ENCODE results near the gene TNFRSF6B.

Gene TNFRSF6B

DNA sequence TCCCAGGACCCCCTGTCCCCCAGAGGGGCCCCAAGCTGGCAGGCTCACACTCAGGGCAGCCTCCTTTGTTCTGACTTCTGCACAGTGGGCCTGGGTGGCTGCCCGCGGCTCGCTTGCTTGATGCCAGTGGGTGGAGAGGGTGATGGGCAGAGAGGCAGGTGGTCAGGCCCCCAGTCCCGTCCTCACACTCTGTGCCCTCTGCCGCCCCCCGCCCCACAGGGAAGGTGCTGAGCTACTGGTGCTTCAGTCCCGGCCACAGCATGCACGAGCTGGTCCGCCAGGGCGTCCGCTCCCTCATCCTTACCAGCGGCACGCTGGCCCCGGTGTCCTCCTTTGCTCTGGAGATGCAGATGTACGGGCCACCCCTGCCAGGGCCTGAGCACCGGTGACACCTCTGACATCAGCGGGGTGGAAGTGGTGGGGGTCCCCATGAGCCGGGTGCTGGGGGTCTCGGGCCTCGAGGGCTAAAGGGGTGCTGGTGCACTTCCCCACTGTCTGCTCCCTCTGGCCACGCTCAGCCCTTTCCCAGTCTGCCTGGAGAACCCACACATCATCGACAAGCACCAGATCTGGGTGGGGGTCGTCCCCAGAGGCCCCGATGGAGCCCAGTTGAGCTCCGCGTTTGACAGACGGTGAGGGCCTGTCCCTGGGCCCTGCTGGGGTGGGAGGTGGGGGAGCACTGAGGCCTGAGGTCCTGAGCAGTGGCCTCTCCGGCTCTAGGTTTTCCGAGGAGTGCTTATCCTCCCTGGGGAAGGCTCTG, 8.9 kb upstream of the TNFRSF6B start:
- H3K4me3 ChIP-seq (ENCODE audit: low read depth in 1 of 2, low read length in 2 of 2) = no peak overlapping the region
- no peaks in the 10 kb centered on the region for H3K36me3 ChIP-seq (ENCODE audit: control insufficient read depth in 1 of 2, insufficient read depth in 2 of 2, low read length in 2 of 2)
- H3K27ac ChIP-seq (ENCODE audit: low read length) = peak overlapping the region; percentile 45
- no peaks in the 10 kb centered on the region for H3K27me3 ChIP-seq (ENCODE audit: low read depth, low read length)
- H3K9me3 ChIP-seq (ENCODE audit: control insufficient read depth in 1 of 2, low read length in 2 of 2) = no peaks in the 10 kb centered on the region
- H3K4me1 ChIP-seq (ENCODE audit: control insufficient read depth in 1 of 2, insufficient read depth in 2 of 2, low read length in 2 of 2) = peaks cover 0 to 24% of the 10 kb centered on the region in 2 donors

DNA sequence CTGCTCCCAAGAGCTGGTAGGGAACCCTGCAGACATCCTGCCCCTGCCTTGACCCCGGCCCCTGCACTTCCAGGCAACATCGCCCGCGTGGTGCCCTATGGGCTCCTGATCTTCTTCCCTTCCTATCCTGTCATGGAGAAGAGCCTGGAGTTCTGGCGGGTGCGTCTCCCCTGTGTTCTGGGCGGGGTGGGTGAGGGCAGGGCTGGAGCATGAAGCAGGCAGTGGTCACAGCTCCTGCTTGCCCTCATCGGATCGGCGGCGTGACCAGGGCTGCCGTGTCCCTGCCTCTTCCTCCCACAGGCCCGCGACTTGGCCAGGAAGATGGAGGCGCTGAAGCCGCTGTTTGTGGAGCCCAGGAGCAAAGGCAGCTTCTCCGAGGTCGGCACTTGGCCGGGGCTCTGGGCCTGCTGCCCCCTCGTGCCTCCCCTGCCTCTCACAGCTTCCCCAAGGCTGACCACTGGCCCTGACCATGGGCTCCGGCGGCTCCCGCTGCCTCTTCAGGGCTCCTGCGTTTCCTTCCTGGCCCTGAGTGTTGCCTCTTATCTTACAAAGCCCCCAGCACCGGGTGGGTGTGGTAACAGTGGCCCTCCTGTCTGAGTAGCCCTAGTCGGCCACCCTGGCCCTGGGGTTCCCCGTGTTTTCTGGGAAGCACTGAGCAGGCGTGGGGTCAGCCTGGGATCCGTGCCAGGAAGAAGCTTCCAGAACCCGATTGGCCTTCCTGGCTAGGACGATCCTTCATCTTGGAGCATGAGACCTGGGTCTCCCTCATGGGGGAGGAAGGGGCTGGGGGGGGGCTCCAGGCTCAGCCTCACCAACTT, 8.0 kb upstream of the TNFRSF6B start:
- H3K27me3 ChIP-seq (ENCODE audit: low read depth, low read length) = no peaks in the 10 kb centered on the region
- peaks cover 0 to 18% of the 10 kb centered on the region in 2 donors for H3K4me1 ChIP-seq (ENCODE audit: control insufficient read depth in 1 of 2, insufficient read depth in 2 of 2, low read length in 2 of 2)
- H3K4me3 ChIP-seq (ENCODE audit: low read depth in 1 of 2, low read length in 2 of 2) = no peak overlapping the region
- H3K36me3 ChIP-seq (ENCODE audit: control insufficient read depth in 1 of 2, insufficient read depth in 2 of 2, low read length in 2 of 2) = no peaks in the 10 kb centered on the region
- no peak overlapping the region for H3K27ac ChIP-seq (ENCODE audit: low read length)
- H3K9me3 ChIP-seq (ENCODE audit: control insufficient read depth in 1 of 2, low read length in 2 of 2) = no peaks in the 10 kb centered on the region

DNA sequence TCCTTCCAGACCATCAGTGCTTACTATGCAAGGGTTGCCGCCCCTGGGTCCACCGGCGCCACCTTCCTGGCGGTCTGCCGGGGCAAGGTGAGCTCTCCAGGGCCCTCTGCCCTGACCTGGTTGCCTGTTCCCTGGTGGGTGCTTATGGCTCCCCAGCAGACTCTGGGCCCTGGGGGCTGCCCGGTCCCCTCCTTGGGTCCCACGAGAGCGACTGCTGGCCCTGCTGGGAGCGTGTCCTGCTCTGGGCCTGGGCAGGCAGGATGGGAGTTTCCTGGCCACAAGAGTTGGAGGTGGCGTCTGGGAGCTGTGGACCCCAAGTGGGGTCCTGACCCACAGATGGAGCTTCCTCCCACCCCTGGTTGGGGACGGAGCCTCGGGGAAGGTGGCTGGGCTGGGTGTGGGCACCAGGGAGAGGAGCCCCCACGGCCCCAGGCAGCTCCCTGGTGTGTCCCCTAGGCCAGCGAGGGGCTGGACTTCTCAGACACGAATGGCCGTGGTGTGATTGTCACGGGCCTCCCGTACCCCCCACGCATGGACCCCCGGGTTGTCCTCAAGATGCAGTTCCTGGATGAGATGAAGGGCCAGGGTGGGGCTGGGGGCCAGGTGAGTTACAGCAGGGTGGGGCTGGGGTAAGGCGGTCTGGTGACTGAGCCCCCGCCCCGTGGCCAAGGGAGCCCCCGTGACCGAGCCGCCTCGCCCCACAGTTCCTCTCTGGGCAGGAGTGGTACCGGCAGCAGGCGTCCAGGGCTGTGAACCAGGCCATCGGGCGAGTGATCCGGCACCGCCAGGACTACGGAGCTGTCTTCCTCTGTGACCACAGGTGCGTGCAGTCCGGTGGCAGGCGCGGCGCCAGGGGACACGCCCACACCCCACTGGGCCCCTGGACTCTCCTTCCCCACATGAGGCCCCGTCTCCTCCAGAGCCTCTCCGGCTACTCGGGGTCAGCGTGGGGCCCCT, 7.1 kb upstream of the TNFRSF6B start:
- H3K4me3 ChIP-seq (ENCODE audit: low read depth in 1 of 2, low read length in 2 of 2) = no peak overlapping the region
- no peaks in the 10 kb centered on the region for H3K9me3 ChIP-seq (ENCODE audit: control insufficient read depth in 1 of 2, low read length in 2 of 2)
- H3K27ac ChIP-seq (ENCODE audit: low read length) = no peak overlapping the region
- H3K4me1 ChIP-seq (ENCODE audit: control insufficient read depth in 1 of 2, insufficient read depth in 2 of 2, low read length in 2 of 2) = peaks cover 0 to 18% of the 10 kb centered on the region in 2 donors
- no peaks in the 10 kb centered on the region for H3K27me3 ChIP-seq (ENCODE audit: low read depth, low read length)
- peaks cover 0 to 5% of the 10 kb centered on the region in 2 donors for H3K36me3 ChIP-seq (ENCODE audit: control insufficient read depth in 1 of 2, insufficient read depth in 2 of 2, low read length in 2 of 2)

DNA sequence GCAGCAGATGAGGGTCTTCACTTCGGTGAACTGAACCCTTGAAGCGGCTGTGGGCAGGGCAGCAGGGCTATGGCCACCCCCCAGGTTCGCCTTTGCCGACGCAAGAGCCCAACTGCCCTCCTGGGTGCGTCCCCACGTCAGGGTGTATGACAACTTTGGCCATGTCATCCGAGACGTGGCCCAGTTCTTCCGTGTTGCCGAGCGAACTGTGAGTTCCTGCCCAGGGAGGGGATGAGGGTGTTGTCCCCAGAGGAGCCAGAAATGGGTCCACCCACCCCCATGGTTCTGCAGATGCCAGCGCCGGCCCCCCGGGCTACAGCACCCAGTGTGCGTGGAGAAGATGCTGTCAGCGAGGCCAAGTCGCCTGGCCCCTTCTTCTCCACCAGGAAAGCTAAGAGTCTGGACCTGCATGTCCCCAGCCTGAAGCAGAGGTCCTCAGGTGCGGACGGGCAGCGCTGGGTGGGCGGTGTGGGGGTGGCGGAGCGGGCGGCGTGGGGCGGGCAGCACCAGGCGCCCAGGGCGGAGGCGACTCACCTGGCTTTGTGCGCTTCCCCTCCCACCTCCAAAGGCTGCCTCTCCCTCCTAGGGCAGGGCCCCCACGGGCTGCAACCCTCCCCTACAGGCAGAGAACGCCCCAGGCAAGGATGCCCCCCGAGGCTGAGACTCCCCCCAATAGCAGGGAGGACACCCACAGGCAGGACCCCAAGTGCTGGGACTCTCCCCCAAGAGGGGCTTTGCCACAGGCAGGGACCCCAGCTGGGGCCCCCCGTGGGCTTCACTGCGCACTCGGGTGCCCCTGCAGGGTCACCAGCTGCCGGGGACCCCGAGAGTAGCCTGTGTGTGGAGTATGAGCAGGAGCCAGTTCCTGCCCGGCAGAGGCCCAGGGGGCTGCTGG, 6.2 kb upstream of the TNFRSF6B start:
- Histone ChIP-seq H3K27me3 (ENCODE audit: low read depth, low read length) (no peaks in the 10 kb centered on the region), H3K4me1 (ENCODE audit: control insufficient read depth in 1 of 2, insufficient read depth in 2 of 2, low read length in 2 of 2) (peaks cover 0 to 18% of the 10 kb centered on the region in 2 donors), H3K9me3 (ENCODE audit: control insufficient read depth in 1 of 2, low read length in 2 of 2) (no peaks in the 10 kb centered on the region), H3K36me3 (ENCODE audit: control insufficient read depth in 1 of 2, insufficient read depth in 2 of 2, low read length in 2 of 2) (peaks cover 0 to 12% of the 10 kb centered on the region in 2 donors), H3K4me3 (ENCODE audit: low read depth in 1 of 2, low read length in 2 of 2) (no peak overlapping the region), H3K27ac (ENCODE audit: low read length) (no peak overlapping the region)

DNA sequence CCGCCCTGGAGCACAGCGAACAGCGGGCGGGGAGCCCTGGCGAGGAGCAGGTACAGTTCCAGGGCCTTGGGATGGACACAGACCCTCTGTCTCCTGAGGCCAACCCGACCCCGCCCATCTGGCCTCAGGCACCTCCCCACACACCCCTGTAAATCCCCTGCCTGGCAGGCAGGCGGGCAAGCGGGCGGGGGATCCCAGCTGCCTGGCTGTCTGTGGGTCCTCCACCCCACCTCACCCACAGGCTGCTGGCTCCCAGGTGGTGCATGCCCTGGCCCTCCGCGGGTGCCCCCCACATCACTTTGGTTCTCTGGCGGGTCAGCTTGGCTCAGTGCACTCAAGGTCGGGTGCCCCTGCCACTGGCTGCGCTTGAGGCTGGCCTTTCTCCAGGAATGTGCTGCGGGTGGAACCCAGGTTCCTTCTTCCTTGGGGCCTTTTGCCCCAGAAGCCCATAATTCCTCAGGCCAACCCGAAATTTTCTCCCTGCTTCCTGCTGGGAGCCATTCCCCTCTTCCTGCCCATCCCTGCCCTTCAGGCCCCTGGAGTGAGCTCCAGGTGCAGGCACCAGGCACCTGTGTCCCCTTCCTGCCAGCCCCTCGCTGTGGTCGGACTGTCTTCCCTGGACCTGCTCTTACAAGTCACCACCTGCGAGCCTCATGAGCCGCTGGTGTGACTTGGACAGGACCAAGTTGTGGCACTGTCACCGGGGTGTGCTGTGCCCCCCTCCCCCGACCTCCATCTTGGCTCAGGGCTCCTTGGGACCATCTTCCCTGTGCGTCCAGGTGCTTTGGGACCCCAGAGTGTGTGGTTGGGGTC, 5.3 kb upstream of the TNFRSF6B start:
- Histone ChIP-seq H3K36me3 (ENCODE audit: control insufficient read depth in 1 of 2, insufficient read depth in 2 of 2, low read length in 2 of 2) (peaks cover 0 to 18% of the 10 kb centered on the region in 2 donors), H3K27ac (ENCODE audit: low read length) (no peak overlapping the region), H3K4me1 (ENCODE audit: control insufficient read depth in 1 of 2, insufficient read depth in 2 of 2, low read length in 2 of 2) (peaks cover 0 to 15% of the 10 kb centered on the region in 2 donors), H3K4me3 (ENCODE audit: low read depth in 1 of 2, low read length in 2 of 2) (no peak overlapping the region), H3K27me3 (ENCODE audit: low read depth, low read length) (no peaks in the 10 kb centered on the region), H3K9me3 (ENCODE audit: control insufficient read depth in 1 of 2, low read length in 2 of 2) (no peaks in the 10 kb centered on the region)

DNA sequence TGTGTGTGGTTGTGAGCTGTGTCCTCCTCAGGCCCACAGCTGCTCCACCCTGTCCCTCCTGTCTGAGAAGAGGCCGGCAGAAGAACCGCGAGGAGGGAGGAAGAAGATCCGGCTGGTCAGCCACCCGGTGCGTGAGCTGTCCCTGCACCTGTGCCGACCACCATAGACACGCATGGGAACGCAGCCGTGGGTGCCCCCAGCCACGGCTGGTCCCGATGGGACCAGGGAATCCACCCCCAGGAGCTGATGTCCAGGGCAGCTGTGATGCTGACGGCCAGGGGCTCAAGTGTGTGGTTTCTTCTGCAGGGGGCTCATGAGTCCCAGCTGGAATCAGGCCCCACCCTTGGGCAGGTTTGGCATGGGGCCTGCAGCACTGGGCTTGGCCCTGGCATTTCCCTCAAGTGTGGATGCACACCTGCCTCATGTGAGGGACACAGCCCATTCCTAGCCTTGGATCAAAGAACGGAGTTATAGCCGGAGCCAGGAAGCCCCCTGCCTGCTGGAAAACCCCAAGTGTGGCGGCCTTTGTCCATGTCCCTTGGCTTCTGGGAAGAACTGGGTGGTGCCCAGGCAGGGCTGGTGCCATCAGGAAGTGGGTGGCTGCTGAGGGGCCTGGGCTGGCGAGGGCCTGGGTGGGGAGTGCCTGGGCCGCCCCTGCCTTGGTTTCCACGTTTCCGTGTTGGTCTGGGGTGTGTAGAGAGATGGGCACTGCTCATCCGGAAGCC, 4.6 kb upstream of the TNFRSF6B start:
- H3K27me3 ChIP-seq (ENCODE audit: low read depth, low read length) = no peaks in the 10 kb centered on the region
- peaks cover 0 to 18% of the 10 kb centered on the region in 2 donors for H3K36me3 ChIP-seq (ENCODE audit: control insufficient read depth in 1 of 2, insufficient read depth in 2 of 2, low read length in 2 of 2)
- peaks cover 0 to 11% of the 10 kb centered on the region in 2 donors for H3K4me1 ChIP-seq (ENCODE audit: control insufficient read depth in 1 of 2, insufficient read depth in 2 of 2, low read length in 2 of 2)
- no peak overlapping the region for H3K4me3 ChIP-seq (ENCODE audit: low read depth in 1 of 2, low read length in 2 of 2)
- H3K27ac ChIP-seq (ENCODE audit: low read length) = no peak overlapping the region
- no peaks in the 10 kb centered on the region for H3K9me3 ChIP-seq (ENCODE audit: control insufficient read depth in 1 of 2, low read length in 2 of 2)

DNA sequence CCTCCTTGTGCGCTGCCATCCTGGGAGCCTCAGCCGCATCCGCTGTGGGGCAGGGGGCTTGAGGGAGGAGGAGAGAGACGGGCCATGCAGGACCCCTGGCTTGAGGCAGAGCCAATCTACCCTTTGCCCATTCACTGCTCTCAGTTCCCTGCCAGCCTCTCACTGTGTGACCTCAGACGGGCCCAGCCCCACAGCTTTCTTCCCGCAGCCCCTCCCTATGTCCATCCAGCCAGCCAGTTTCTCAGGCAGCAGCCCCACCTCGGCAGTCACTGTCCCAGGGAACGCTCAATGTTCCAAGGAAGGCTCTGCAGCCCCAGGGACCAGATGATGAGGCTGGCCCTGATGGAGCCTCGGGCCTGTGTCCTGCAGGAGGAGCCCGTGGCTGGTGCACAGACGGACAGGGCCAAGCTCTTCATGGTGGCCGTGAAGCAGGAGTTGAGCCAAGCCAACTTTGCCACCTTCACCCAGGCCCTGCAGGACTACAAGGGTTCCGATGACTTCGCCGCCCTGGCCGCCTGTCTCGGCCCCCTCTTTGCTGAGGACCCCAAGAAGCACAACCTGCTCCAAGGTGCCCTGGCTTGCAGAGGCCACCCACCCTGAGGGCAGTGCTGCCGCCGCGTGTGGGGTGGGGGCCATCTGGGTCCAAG, 3.9 kb upstream of the TNFRSF6B start:
- Histone ChIP-seq H3K4me3 (ENCODE audit: low read depth in 1 of 2, low read length in 2 of 2) (no peak overlapping the region), H3K27me3 (ENCODE audit: low read depth, low read length) (no peaks in the 10 kb centered on the region), H3K36me3 (ENCODE audit: control insufficient read depth in 1 of 2, insufficient read depth in 2 of 2, low read length in 2 of 2) (peaks cover 0 to 18% of the 10 kb centered on the region in 2 donors), H3K9me3 (ENCODE audit: control insufficient read depth in 1 of 2, low read length in 2 of 2) (no peaks in the 10 kb centered on the region), H3K4me1 (ENCODE audit: control insufficient read depth in 1 of 2, insufficient read depth in 2 of 2, low read length in 2 of 2) (peaks cover 0 to 12% of the 10 kb centered on the region in 2 donors), H3K27ac (ENCODE audit: low read length) (no peak overlapping the region)

DNA sequence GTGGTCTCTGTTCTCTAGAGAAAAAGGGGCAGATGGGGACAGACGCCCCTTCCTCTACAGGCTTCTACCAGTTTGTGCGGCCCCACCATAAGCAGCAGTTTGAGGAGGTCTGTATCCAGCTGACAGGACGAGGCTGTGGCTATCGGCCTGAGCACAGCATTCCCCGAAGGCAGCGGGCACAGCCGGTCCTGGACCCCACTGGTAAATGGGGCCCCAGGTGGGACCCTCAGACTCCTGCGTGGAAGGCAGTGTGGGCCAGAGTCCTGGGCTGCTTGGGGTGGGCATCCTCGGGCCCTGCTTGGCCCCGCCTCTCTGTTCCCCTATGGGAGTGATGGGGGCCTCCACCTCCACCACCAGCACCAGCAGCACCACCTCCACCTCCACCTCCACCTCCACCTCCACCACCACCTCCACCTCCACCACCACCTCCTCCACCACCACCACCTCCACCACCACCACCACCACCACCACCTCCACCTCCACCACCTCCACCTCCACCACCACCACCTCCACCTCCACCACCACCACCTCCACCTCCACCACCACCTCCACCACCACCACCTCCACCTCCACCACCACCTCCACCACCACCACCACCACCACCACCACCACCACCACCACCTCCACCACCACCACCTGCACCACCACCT, 3.2 kb upstream of the TNFRSF6B start:
- no peak overlapping the region for H3K27ac ChIP-seq (ENCODE audit: low read length)
- H3K4me1 ChIP-seq (ENCODE audit: control insufficient read depth in 1 of 2, insufficient read depth in 2 of 2, low read length in 2 of 2) = peaks cover 0 to 13% of the 10 kb centered on the region in 2 donors
- H3K9me3 ChIP-seq (ENCODE audit: control insufficient read depth in 1 of 2, low read length in 2 of 2) = no peaks in the 10 kb centered on the region
- H3K4me3 ChIP-seq (ENCODE audit: low read depth in 1 of 2, low read length in 2 of 2) = no peak overlapping the region
- H3K27me3 ChIP-seq (ENCODE audit: low read depth, low read length) = no peaks in the 10 kb centered on the region
- peaks cover 0 to 18% of the 10 kb centered on the region in 2 donors for H3K36me3 ChIP-seq (ENCODE audit: control insufficient read depth in 1 of 2, insufficient read depth in 2 of 2, low read length in 2 of 2)

All from muscle layer of duodenum (tissue), 2 donors.